Mucosa of rectum (tissue), 2 donors: ENCODE data around the gene TOM1L2.

ENCODE experiments used
- H3K27ac ChIP-seq, 2 donors: one replicate each; pipeline ENCODE4 v1.7.0; 2013; ENCODE audit warnings: inconsistent platforms in 2 of 2, low read depth in 2 of 2, low read length in 2 of 2
- H3K27me3 ChIP-seq, 2 donors: one replicate each; pipeline ENCODE4 v1.7.0; 2013; ENCODE audit warnings: low read length in 2 of 2; ENCODE audit not compliant: control insufficient read depth in 2 of 2, insufficient read depth in 2 of 2
- H3K36me3 ChIP-seq, 2 donors: one replicate each; pipeline ENCODE4 v1.7.0; 2013; ENCODE audit warnings: low read length in 2 of 2; ENCODE audit not compliant: control insufficient read depth in 2 of 2, insufficient read depth in 2 of 2
- H3K4me1 ChIP-seq, 2 donors: one replicate each; pipeline ENCODE4 v1.7.0; 2013; ENCODE audit warnings: low read length in 2 of 2, mild to moderate bottlenecking in 1 of 2; ENCODE audit not compliant: control insufficient read depth in 2 of 2, insufficient read depth in 2 of 2
- H3K4me3 ChIP-seq, 2 donors: one replicate each; pipeline ENCODE4 v1.7.0; 2013; ENCODE audit warnings: low read length in 2 of 2
- H3K9ac ChIP-seq, 2 donors: one replicate each; pipeline ENCODE4 v1.7.0; 2013; ENCODE audit warnings: low read length in 2 of 2, low read depth in 1 of 2, mild to moderate bottlenecking in 1 of 2
- H3K9me3 ChIP-seq, 2 donors: one replicate each; pipeline ENCODE4 v1.7.0; 2013; ENCODE audit warnings: low read length in 2 of 2; ENCODE audit not compliant: control insufficient read depth in 2 of 2
- donor health status: healthy.
- donor health status: Normal muscosa, but diverticular disease.

The TOM1L2 gene

GRCh38 chr17:17818088-17818526, 154.1 kb downstream of the TOM1L2 start:
- no peak overlapping the region for H3K4me3 ChIP-seq
- peaks cover 45 to 49% of the 10 kb centered on the region in 2 donors for H3K36me3 ChIP-seq
- peaks cover 47 to 55% of the 10 kb centered on the region in 2 donors for H3K4me1 ChIP-seq
- H3K9ac ChIP-seq, result peak overlapping the region in 1 of 2 donors; percentile 19
- H3K27ac ChIP-seq, result peak overlapping the region; percentile 56 to 67
- no peaks in the 10 kb centered on the region for H3K27me3 ChIP-seq
- no peaks in the 10 kb centered on the region for H3K9me3 ChIP-seq

- Histone ChIP-seq H3K27ac (peak overlapping the region; percentile 43 to 48), H3K4me1 (peaks cover 42 to 49% of the 10 kb centered on the region in 2 donors)
These were observed 154.7 kb downstream of the TOM1L2 start for GRCh38 chr17:17817552-17817947.

DNA sequence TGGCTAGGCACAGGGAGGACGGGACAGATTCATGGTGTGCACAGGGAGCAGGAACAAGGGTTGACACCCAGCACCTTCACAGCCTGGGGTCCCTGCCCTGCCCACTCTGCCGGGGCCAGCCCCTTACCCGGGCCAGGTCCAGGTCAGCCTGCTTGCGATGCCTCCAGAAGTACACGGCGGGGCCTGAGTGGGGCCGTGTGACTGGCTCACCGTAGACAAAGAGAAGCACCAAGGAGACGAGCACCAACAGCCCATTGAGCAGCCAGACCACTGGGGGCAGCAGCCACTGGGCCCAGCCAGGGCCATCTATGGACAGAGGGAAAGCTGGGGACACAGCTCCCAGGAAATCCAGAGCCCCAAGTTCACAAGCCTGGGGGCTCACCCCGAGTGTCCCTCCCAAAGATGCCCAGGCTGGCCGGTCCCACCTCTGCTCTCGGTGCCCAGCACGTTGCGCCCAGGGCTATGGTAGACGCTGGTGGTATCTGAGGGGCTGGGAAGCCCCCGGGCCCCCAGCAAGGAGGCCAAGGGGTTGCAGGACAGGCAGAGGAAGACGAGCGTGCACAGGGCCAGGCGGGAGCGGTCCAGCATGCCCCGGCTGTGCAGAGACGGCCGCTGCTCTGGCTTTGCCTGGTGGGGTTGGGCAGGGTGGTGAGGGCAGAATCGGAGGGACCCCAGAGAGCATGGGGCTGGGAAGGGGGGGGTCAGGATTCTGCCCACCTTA, 155.2 kb downstream of the TOM1L2 start:
- H3K36me3 ChIP-seq, result peaks cover 52 to 56% of the 10 kb centered on the region in 2 donors
- peaks cover 36 to 44% of the 10 kb centered on the region in 2 donors for H3K4me1 ChIP-seq
- H3K27ac ChIP-seq, result no peak overlapping the region
- no peak overlapping the region for H3K9ac ChIP-seq
- no peak overlapping the region for H3K4me3 ChIP-seq
- H3K9me3 ChIP-seq, result no peaks in the 10 kb centered on the region
- H3K27me3 ChIP-seq, result no peaks in the 10 kb centered on the region

More at GRCh38 chr17:17817552-17817947, 154.7 kb downstream of the TOM1L2 start:
- Histone ChIP-seq H3K9me3 (no peaks in the 10 kb centered on the region), H3K9ac (peak overlapping the region in 1 of 2 donors; percentile 19), H3K36me3 (peaks cover 50 to 54% of the 10 kb centered on the region in 2 donors), H3K27me3 (no peaks in the 10 kb centered on the region), H3K4me3 (no peak overlapping the region)

DNA sequence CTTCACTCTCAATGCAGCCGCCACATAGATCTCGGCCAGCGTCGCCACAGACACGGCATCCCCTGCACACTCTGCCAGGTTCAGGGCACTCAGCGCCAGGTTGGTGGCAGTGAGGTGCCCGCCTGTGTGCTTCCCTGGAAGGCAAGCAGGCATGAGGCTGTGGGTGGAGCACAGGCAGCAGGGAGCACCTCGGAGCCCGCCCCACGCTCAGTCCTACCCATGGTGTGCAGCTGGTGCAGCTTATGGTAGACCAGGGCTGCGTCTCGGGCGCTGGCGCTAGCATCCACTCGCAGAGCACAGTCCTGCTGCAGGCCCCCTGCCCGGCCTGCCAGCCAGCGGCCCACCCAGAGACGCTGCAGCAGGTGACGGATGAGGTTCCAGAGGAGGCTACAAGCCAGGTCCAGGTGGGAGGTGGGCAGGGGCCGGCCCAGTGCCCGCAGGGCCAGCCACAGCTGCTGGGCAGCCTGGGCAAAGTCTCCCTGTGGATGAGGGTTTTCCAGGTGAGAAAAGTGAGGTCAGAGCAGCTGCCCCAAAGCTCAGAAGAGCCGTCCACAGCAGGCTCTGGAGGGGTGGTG, 155.9 kb downstream of the TOM1L2 start:
- Histone ChIP-seq H3K36me3 (peaks cover 54 to 56% of the 10 kb centered on the region in 2 donors), H3K9ac (no peak overlapping the region), H3K9me3 (no peaks in the 10 kb centered on the region), H3K27me3 (no peaks in the 10 kb centered on the region), H3K4me3 (no peak overlapping the region), H3K4me1 (peaks cover 29 to 37% of the 10 kb centered on the region in 2 donors), H3K27ac (no peak overlapping the region)

GRCh38 chr17:17815436-17816200, 156.6 kb downstream of the TOM1L2 start:
- Histone ChIP-seq H3K36me3 (peaks cover 56 to 58% of the 10 kb centered on the region in 2 donors), H3K4me1 (peaks cover 24 to 33% of the 10 kb centered on the region in 2 donors), H3K9me3 (no peaks in the 10 kb centered on the region), H3K4me3 (no peak overlapping the region), H3K9ac (no peak overlapping the region), H3K27ac (no peak overlapping the region), H3K27me3 (no peaks in the 10 kb centered on the region)

- Histone ChIP-seq H3K27me3 (no peaks in the 10 kb centered on the region), H3K4me3 (no peak overlapping the region), H3K36me3 (peaks cover 53 to 61% of the 10 kb centered on the region in 2 donors), H3K27ac (no peak overlapping the region), H3K9me3 (no peaks in the 10 kb centered on the region), H3K4me1 (peaks cover 20 to 27% of the 10 kb centered on the region in 2 donors), H3K9ac (no peak overlapping the region)
These were observed 157.2 kb downstream of the TOM1L2 start for GRCh38 chr17:17815062-17815406.

GRCh38 chr17:17814162-17815061, 157.8 kb downstream of the TOM1L2 start:
- no peaks in the 10 kb centered on the region for H3K27me3 ChIP-seq
- H3K36me3 ChIP-seq, result peaks cover 52 to 61% of the 10 kb centered on the region in 2 donors
- no peaks in the 10 kb centered on the region for H3K9me3 ChIP-seq
- no peak overlapping the region for H3K4me3 ChIP-seq
- H3K4me1 ChIP-seq, result peaks cover 13 to 21% of the 10 kb centered on the region in 2 donors
- H3K27ac ChIP-seq, result no peak overlapping the region
- no peak overlapping the region for H3K9ac ChIP-seq

DNA sequence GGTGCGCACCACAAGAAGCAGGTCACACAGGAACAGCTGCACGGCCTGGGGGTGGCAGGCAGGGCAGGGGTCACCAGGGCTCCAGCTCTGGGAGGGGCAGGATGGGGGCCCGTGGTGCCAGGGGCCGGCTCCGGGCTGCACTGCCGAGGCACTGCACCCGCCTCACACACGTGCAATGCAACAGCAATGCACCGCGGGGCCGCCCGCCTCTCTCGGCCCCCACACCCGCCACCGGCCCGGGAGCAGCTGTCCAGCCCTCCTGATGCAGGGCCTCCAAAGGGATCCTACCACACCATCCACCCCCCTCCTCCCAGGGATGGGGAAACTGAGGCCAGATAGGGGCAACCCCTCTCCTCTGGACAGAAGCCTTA, 158.5 kb downstream of the TOM1L2 start:
- Histone ChIP-seq H3K4me3 (no peak overlapping the region), H3K9ac (no peak overlapping the region), H3K36me3 (peaks cover 46 to 54% of the 10 kb centered on the region in 2 donors), H3K9me3 (no peaks in the 10 kb centered on the region), H3K27ac (no peak overlapping the region), H3K27me3 (no peaks in the 10 kb centered on the region), H3K4me1 (peaks cover 6 to 14% of the 10 kb centered on the region in 2 donors)

DNA sequence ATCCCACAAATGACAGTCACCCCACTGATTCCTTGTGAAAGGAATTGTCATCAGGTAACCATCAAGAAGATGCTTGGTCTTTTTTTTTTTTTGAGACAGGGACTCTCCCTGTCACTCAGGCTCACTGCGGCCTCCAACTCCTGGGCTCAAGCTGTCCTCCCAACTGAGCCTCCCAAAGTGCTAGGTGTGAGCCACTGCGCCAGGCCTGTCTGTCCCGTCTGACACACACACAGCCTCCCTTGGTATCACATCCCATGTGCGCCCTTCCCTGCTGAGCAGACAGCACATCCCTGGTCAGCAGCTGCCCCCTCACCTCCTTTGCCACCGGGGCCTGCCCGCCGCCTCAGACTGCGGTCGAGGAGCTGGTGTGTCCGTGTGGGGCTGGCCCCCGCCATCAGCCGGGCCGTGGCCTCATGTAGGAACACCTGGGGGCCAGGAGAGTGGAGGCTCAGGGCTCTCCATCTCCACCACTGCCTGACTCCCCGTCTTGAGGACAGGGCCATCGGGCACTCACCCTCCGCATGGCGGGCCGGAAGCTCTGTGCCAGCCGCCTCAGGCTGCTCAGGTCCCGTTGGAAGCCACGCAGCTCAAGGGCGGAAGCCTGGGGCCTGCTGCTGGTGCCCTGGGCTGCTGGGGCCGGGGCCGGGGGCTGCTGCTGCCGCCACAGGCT, 159.0 kb downstream of the TOM1L2 start:
- H3K27ac ChIP-seq, result no peak overlapping the region

More for the DNA sequence above, 159.0 kb downstream of the TOM1L2 start:
- H3K4me3 ChIP-seq, result no peak overlapping the region
- no peaks in the 10 kb centered on the region for H3K9me3 ChIP-seq
- H3K4me1 ChIP-seq, result peaks cover 1 to 9% of the 10 kb centered on the region in 2 donors
- no peaks in the 10 kb centered on the region for H3K27me3 ChIP-seq
- H3K36me3 ChIP-seq, result peaks cover 42 to 50% of the 10 kb centered on the region in 2 donors
- no peak overlapping the region for H3K9ac ChIP-seq
